Activated naive CD4-positive, alpha-beta T cell treated with Interleukin-2 at 50 U/mL for 16 hours (primary cell): ENCODE results near the gene RBP4.

Experiments
- DNase-seq: peaks from one replicate; pipeline ENCODE4 v3.0.0-alpha.2; 2020

The RBP4 gene

DNA sequence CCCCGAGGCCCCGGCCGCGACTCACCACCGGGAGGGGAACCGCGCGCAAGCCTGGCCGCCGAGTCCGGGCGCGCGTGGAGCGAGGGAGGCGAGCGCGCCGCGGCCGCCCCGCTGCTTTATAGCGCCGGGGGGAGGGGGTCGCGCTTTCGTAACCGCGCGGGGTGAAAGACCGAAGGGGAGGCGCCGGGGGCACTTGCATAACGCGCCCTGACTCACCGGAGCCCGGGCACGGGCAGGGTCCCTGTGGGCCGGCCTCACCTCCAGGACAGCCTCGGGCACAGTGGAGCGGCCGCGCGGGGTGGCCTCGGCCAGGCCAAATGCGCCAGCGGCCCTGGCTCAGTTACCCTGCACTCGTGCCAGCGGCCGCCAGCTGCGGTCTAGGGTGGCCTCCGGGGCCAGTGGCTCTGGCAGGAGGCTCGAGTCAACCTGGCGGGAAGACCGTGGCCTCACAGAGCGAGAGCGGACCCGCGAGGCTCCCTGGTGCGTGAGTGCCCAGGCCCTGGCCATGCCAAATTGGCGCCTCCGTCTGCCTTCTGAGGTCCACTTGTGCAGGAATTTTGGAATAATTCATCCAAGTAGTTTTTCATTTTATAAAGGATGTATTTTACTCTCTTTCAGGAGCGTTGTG lies at the start of gene RBP4:
RBP4 (minus strand) TSS at position 90 of the 628 bp plus-strand sequence. CDS start 207 bp downstream, outside the sequence.
- no peak for DNase-seq

DNA sequence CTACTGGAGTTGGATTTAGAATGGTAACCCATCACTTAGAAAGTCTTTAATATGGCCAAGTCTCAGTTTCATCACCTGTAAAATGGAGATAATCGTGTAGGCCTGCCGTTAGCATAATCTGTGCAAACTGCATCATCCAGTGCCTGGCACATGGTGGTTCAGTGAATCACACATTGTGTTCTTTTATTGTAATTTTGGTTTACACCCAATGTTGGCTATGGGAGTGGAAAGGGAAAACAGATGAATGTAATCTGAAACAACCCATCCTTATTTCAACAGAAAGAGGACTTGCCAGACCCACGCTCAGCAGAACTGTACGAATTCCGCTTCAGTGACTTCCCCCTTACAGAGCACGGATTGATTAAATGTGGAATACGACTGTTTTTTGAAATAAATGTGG lies 38.8 kb upstream of the RBP4 start:
- no peak for DNase-seq

- DNase-seq = no peak
Measured at GRCh38 chr10:93630625-93631557, 29.9 kb upstream of the RBP4 start.

DNA sequence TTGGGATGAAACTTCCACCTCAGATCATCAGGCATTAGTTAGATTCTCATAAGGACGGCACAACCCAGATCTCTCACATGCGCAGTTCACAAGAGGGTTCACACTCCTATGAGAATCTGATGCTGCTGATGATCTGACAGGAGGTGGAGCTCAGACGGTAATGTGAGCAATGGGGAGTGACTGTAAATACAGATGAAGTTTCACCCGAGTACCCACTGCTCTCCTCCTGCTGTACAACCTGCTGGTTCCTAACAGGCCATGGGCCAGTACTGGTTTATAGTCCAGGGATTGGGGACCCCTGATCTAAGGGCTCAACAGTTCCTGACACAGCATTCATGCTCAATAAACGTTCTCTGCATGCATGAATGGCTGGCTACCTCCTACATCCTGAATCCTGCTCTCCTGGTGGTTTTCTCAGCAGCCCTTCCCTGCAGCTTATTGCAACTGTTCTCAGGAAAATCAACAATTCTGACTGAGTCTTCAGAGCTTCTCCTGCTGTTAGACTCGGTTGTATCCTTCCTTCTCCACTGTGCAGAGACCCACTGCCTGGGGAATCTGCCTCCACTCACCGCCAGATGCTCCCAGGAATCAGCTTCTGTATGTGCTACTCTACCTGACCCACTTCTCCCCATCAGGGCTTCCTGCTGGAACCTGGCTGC lies 28.7 kb upstream of the RBP4 start:
- no peak for DNase-seq

DNA sequence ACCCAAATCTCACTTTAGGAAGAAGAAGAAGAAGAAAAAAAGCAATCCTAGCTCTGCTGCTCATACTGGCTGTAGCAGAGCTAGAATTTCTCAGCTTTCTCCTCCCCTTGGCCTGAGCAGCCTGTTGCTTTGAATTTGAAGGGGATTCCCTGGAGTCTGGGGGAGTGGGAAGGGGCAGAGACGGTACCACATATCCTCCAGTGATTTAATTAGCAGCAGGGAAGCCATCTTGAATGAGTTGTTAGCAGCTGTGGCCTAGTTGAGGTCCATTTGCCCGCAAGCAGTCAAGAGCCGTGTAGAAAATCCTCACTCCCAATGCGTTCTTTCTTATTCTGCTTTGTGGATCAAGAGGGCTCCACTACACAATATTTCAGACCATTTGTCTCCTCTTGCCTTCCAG lies 27.8 kb upstream of the RBP4 start:
- no peak for DNase-seq

- DNase-seq = no peak
Measured at GRCh38 chr10:93622942-93623341, 21.9 kb upstream of the RBP4 start.

DNA sequence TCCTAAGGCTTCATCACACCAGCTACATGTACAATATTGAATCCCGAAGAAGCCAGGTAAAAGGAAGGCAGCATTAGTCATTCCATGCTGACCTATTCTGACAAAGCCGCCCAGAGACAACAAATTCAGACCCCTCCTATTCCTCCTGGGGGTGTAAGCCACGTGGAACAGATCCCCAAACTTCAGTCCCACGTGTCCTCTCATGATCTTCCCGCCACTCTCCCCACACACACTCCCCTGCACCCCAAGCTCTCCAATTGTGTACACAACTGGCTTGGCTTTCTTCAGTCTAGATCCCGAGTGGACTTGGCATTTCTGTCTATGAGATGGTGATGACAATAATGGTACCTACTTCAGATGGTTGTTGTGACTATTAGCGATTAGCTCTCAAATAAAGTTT lies 19.9 kb upstream of the RBP4 start:
- no peak for DNase-seq

GRCh38 chr10:93615576-93616235 lies 14.7 kb upstream of the RBP4 start:
- DNase-seq = no peak

- no peak for DNase-seq
Measured at GRCh38 chr10:93614101-93614825, 13.2 kb upstream of the RBP4 start.

DNA sequence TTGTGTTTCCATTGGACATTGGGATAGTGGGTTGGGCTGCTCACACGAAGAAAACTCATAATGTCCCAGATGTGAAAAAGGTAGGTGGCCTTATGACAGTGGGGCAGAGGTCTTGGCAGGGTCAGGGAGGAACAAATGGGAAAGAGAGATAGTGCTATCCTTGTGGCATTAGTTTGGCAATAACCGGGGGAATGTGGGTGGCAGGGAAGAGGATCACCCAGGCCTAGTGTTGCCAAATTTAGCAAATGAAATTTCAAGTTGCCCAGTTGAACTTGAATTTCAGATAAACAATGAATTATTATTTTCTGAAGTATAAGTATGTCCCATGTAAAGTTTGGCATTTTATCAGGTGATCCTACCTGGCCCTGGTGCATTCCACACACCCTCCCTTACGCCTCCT lies 12.1 kb upstream of the RBP4 start:
- no peak for DNase-seq

DNA sequence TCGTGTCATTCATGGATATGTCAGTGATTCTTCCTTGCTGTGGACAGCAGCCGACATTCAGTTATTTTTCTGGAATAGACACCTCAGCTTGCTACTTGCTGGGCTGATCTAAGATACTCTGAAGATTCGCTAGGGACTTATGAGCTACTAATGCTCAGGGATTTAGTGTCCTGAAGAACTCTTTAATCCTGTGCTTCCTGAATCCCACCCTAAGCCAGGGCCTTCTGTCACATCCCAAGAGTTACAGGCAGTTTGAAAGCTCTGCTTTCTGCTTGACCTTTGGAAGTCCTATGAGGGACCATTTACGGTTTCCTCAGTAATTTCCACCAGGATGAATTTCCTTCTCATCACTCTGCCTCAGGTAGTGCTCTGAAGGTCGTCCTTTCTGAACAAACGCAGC lies 11.3 kb upstream of the RBP4 start, which contains the start of gene PDE6C:
PDE6C (plus strand) TSS at position 227 of the 400 bp plus-strand sequence. CDS start 189 bp downstream, outside the sequence.
- DNase-seq = no peak

DNA sequence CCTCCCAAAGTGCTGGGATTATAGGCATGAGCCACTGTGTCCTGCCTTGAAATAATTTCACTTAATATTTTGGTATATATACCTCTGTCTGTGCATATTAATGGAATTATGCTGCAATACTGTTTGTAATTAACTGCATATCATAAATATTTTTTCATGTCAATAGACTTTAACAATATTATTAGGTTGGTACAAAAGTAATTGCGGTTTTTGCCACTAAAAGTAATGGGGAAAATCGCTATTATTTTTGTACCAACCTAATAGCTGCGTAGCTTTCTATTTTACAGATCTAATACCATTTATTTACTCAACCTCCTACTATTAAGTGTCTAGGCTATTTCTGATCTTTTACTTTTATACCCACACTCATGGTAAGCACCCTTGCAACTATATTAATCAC lies 7.4 kb upstream of the RBP4 start:
- DNase-seq = no peak

- DNase-seq = no peak
Measured at GRCh38 chr10:93604146-93604545, 3.1 kb upstream of the RBP4 start.

- DNase-seq = no peak
Measured at GRCh38 chr10:93603023-93603422, 2.0 kb upstream of the RBP4 start.

DNA sequence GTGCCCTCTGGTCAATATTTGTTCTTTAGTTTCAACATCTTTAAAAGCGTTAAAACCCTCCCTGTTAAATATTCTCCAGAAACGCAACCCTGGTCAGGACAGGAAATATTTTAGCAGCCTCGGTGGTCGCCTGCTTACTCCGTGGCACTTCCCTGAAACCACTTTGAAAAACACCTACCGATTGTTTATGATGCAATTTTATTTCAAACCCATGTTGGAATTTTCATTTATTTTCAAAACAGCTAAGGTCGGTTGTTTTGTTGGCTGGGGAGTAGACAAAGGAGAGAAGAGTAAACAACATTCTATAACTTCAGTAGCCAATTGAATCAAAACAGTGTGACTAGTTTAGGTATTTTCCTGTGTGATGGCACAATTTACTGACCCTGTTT lies 733 bp upstream of the RBP4 start:
- no peak for DNase-seq

- no peak for DNase-seq
Measured at GRCh38 chr10:93600446-93601145, 439 bp downstream of the RBP4 start.

DNA sequence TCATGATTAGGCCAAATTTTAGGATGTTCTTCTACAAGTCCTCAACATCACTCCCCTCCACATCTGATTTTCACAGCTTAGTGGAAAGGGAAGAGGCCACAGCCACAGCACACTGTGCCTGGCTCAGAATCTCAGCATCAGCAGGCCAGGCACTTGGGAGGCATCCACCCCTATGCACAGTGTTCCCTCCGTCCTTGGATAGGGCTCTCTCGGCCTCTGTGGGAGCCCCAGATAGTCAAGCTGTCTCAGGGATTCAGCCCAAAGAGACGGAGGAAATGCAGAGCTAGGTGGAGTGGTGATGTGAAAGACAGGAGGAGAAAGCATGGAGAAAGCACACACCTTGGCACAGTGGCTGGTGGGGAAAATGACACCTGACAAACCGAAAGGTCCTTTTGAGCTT lies 1.3 kb downstream of the RBP4 start:
- DNase-seq = no peak

GRCh38 chr10:93599335-93599734 lies 1.7 kb downstream of the RBP4 start:
- DNase-seq = no peak

- no peak for DNase-seq
Measured at GRCh38 chr10:93598157-93598556, 2.9 kb downstream of the RBP4 start.

DNA sequence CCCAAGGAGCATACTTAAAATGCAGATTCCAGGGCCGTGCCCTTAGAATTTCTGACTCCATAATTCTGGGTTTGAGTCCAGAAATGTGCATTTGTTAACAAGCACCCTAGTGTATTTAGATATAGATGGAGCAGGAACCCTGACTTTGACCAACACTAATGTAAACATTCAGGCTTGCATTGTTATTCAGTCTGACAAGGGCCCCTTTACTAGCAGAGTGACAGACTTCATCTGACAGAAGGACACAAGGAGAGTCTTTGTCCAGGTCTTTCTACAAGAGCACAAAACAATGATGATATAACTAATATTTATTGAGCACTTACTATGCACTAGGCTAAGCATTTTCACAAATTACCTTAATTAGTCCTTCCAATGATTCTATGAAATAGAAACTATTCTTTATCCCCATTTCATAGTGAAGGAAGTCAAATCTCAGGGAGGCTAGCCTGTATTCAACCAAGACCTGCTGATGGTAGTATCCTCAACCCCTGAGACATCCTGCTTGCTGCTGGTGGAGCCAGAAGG lies 3.9 kb downstream of the RBP4 start:
- DNase-seq = no peak

- DNase-seq = no peak
Measured at GRCh38 chr10:93596539-93596938, 4.5 kb downstream of the RBP4 start.
